Measurements from ENCODE around the gene MKS1. TPM values are rescaled to one million over a fixed set of nuclear protein-coding genes. Genes with fewer than 3 reads are reported as not detected.

The MKS1 gene
- total RNA-seq, 1 donor, result 8.6 TPM

DNA sequence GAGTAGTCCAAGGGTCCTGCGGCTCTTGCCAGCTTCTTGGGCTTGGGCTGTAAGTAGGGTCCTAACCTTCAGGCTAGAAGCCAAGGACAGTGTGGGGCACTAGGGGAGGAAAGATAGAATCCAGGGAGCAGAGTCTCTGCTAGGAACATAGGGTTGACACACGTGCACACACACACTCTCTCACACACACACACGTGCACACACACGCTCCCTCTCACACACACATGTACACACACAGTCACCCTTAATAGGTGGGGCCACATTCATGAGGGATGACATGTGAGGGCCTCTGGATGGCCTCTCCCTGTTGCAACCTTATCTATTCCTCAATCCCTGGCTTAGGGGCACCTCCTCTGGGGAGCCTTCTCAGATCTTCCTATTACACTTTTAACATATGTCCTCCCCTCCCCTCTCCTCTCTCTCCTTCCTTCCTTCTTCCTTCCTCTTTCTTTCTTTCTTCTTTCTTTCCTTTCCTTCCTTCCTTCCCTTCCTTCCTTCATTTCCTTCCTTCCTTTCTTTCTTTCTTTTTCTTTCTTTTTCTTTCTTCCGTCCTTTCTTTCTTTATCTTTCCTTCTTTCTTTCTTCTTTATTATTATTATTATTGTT is 23.4 kb downstream of the MKS1 start:
- no peak overlapping the region for H3K4me3 ChIP-seq (ENCODE audit: low read depth, low read length)
- no peak for DNase-seq (ENCODE audit: low read depth)
- TF ChIP-seq, protein P1, sequence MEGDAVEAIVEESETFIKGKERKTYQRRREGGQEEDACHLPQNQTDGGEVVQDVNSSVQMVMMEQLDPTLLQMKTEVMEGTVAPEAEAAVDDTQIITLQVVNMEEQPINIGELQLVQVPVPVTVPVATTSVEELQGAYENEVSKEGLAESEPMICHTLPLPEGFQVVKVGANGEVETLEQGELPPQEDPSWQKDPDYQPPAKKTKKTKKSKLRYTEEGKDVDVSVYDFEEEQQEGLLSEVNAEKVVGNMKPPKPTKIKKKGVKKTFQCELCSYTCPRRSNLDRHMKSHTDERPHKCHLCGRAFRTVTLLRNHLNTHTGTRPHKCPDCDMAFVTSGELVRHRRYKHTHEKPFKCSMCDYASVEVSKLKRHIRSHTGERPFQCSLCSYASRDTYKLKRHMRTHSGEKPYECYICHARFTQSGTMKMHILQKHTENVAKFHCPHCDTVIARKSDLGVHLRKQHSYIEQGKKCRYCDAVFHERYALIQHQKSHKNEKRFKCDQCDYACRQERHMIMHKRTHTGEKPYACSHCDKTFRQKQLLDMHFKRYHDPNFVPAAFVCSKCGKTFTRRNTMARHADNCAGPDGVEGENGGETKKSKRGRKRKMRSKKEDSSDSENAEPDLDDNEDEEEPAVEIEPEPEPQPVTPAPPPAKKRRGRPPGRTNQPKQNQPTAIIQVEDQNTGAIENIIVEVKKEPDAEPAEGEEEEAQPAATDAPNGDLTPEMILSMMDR (IDR thresholded peaks at IDR 0.05; ENCODE audit: insufficient read depth, low read depth, low read length), result no peak

DNA sequence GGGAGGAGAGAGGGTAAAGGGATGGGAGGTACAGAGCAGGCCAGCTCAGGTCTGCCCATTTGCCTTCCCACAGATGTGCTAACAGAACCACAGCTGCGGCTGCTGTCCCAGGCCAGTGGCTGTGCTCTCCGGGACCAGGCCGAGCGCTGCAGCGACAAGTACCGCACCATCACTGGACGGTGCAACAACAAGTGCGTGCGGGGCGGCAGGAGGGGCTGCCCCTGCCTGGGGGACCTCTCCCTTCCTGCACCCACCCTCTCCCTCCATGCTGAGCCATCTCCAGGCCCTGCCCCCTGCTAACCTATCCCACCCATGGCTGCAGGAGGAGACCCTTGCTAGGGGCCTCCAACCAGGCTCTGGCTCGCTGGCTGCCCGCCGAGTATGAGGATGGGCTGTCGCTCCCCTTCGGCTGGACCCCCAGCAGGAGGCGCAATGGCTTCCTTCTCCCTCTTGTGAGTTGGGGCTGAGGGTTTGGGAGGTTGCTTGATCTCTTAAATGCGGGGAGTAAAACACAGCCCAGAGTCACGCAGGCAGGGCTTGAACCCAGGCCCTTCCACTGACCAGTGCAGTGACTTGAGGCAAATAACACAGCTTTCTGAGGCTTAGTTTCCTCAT is 25.3 kb downstream of the MKS1 start:
- H3K4me3 ChIP-seq (ENCODE audit: low read depth, low read length), result no peak overlapping the region
- no peak for DNase-seq (ENCODE audit: low read depth)
- TF ChIP-seq, protein P1 (IDR thresholded peaks at IDR 0.05; ENCODE audit: insufficient read depth, low read depth, low read length), result no peak

DNA sequence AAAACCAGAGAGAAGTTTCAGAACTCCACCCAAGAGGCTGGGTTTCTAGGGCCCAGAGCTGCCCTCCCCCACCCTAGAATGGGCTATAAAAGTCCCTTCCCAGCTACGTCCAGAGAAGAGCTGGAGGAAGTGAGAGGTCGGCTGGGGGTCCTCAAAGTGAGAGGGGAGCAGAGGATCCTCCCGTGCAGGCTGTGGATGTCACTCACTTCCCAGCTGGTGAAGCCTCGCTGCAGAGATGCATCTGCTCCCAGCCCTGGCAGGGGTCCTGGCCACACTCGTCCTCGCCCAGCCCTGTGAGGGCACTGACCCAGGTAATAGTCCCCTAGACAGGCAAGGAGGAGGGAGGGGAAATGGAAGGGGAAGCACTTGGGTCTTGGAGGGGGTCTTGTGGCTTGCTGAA is 26.4 kb downstream of the MKS1 start, which contains the start of gene EPX:
Gene EPX, plus strand, starts transcription at position 115 of the 400 bp plus-strand sequence. Its CDS starts 121 bp downstream, at position 236.
- no peak within 1 kb of the TSS for H3K4me3 ChIP-seq (ENCODE audit: low read depth, low read length)
- DNase-seq (ENCODE audit: low read depth), result no peak
- TF ChIP-seq, protein P1 (IDR thresholded peaks at IDR 0.05; ENCODE audit: insufficient read depth, low read depth, low read length), result no peak

DNA sequence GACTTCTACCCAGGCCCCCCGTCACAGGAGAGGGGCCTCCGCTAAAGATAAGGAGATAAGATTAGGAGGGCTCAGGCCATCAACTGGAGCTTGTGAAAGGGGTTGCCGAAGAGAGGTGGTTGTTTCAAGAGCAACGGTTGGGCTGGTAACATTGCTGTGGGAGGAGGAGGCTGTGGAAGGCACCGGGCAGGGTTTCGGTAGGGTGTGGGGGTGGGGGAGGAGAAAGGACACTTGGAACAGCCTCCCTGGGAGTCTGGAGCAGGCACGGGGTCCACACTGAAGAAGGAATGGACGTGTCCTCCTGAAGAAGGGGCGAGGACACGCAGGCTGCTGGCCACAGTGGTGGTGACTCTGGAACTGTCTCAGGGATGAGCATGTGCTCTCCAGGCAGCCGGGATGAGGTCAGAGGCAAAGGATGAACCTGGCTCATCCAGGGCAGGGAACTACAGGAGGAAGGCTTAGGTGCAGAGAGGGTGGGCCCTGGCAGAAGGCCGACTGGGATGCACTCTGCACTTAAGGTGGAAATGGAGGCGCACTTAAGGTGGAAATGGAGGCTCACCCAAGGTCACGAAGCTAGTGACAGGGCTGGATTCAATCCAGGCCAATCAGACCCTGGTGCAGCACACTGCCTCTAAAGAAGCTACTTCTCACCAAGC is 27.7 kb downstream of the MKS1 start:
- TF ChIP-seq, protein P1 (IDR thresholded peaks at IDR 0.05; ENCODE audit: insufficient read depth, low read depth, low read length), result no peak
- H3K4me3 ChIP-seq (ENCODE audit: low read depth, low read length), result no peak overlapping the region

DNA sequence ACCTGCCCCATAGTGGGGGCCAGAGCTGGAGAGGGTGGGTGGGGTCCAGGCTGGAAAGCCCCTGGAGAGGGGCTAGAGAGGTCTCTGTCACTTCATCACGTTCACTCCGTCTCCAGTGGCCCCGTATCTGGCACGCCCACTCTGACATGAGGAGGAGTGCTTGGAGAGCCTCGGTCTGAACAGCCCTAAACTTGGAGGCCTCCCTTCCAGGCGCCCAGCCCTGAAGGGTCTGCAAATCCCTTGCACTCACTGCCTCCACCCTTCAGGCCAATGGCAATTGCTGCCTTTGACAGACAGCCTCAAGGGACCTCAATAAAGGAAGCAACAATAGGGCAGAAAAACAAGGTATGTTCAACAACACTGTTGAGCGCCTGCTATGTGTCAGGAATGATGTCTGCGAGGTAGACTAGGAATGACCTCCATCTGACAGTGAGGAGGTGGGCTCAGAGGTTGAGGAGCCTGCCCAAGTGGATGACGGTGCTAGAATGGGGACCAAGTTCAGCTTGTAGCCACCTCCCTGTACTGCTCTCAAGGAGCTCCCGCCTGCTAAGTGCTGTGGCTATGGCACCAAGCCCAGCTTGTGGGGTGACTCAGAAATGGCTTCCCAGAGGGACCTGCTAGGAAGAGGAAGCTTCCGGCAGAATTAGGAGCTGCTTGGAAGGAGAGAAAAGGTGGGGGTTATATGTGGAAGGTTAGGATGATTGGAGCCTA is 29.5 kb downstream of the MKS1 start:
- TF ChIP-seq, protein P1 (IDR thresholded peaks at IDR 0.05; ENCODE audit: insufficient read depth, low read depth, low read length), result no peak
- H3K4me3 ChIP-seq (ENCODE audit: low read depth, low read length), result no peak overlapping the region
- DNase-seq (ENCODE audit: low read depth), result peak; percentile 54

More for the DNA sequence above, 27.7 kb downstream of the MKS1 start:
- DNase-seq (ENCODE audit: low read depth), result no peak

DNA sequence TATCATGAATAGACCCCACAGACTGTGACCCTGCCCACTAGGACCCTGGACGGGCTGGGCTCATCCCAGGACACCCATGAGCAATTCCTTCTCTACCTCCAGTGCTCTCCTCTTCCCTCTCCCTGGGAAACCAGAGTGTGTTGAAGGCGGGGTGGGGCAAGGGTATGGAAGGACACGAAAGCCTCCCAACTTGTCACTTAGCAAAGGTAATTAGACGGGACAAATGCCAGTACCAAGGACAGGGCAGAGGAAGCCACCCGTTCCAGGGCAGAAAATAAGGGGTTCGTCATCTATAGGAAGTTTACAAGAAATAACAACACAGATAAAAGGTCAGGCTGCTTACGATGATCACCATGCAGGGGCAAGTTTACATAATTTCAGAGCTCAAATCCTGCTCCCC is 31.4 kb downstream of the MKS1 start:
- no peak overlapping the region for H3K4me3 ChIP-seq (ENCODE audit: low read depth, low read length)
- DNase-seq (ENCODE audit: low read depth), result no peak
- TF ChIP-seq, protein P1 (IDR thresholded peaks at IDR 0.05; ENCODE audit: insufficient read depth, low read depth, low read length), result no peak
